SH-SY5Y (cell line): ENCODE measurements around the gene SMIM5.

ENCODE experiments used
- GATA2 ChIP-seq: IDR thresholded peaks from 2 replicates; pipeline ENCODE4 v1.6.1; 2011; ENCODE audit warnings: mild to moderate bottlenecking, low read depth, low read length
- GATA3 ChIP-seq: IDR thresholded peaks from 2 replicates; pipeline ENCODE4 v1.6.1; 2011; ENCODE audit warnings: low read depth, mild to moderate bottlenecking, low read length, moderate library complexity

DNA sequence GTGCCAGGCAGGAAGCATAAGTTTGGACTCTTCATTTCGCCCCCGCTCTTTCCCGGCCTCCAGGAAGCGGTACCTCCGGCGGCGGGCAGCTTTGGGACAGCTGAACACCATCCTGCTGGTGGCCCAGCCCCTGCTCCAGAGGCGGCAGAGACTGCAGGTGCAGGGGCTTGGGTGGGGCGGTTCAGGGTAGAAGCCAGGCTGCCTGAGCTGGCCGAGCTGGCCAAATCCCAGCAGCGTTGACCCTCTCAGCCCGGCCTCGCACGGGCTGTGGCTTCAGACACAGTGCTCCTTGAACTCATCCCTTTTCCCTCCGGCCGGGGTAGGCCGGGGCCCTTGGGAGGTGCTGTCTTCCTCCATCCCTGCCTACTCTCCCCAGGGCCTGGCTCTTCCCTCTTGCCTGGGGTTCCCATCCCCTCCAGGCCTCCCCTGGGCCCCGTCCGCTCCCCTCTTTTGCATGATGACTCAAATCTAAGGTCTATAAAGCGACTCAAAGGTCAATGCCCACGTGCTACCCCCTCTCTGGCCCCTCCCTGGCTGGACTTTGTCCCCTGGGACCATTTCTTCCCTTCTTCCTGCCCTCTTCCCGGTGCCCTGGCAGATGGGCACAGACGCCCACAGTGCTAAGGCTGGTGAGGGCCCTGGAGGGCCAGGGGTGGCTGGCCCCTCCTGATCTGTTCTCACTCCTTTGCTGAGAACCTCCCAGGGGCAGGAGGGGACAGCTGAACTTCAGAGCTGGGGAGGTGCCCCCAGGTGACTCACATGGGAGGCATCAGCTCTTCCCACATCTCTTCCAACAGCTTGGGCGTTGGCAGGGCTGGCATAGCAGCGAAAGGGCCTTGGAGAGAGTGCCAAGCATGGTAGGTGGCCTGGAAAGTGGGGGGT lies 22.9 kb upstream of the SMIM5 start:
- TF ChIP-seq GATA3: no peak
- no peak for TF ChIP-seq GATA2
